Adipocyte (in vitro differentiated cells): ENCODE results near the gene FAM53A.
"Not testable (repeated sequence)": the region's sequence is repeated elsewhere in the genome, so short reads cannot be mapped to it uniquely, and the experiment has no call there.

Source experiments
- DNase-seq: peaks from one replicate; pipeline ENCODE4 v3.0.0-alpha.2; 2015; ENCODE audit warnings: low read depth
- H3K27me3 ChIP-seq: replicated peaks from 2 replicates; pipeline ENCODE4 v1.7.0; 2013; ENCODE audit warnings: mild to moderate bottlenecking, low read length, moderate library complexity; ENCODE audit not compliant: control insufficient read depth, insufficient read depth
- H3K36me3 ChIP-seq: 2 replicates; pipeline ENCODE4 v1.7.0; 2013; ENCODE audit warnings: low read length, mild to moderate bottlenecking, moderate library complexity; ENCODE audit not compliant: control insufficient read depth, insufficient read depth, severe bottlenecking
- H3K4me1 ChIP-seq: 2 replicates; pipeline ENCODE4 v1.7.0; 2013; ENCODE audit warnings: mild to moderate bottlenecking, low read length, moderate library complexity; ENCODE audit not compliant: control insufficient read depth, insufficient read depth
- H3K4me3 ChIP-seq: 2 replicates; pipeline ENCODE4 v1.7.0; 2013; ENCODE audit warnings: mild to moderate bottlenecking, low read length, moderate library complexity
- H3K9ac ChIP-seq: 2 replicates; pipeline ENCODE4 v1.7.0; 2013; ENCODE audit warnings: mild to moderate bottlenecking, low read length, moderate library complexity
- H3K9me3 ChIP-seq: 2 replicates; pipeline ENCODE4 v1.7.0; 2013; ENCODE audit warnings: mild to moderate bottlenecking, low read length, moderate library complexity; ENCODE audit not compliant: control insufficient read depth

FAM53A gene

GRCh38 chr4:1714303-1715001 is 30.3 kb upstream of the FAM53A start:
- H3K9ac ChIP-seq, result peak overlapping the region; percentile 22
- no peaks in the 10 kb centered on the region for H3K9me3 ChIP-seq
- H3K36me3 ChIP-seq, result peaks cover 15% of the 10 kb centered on the region
- H3K4me3 ChIP-seq, result no peak overlapping the region
- H3K4me1 ChIP-seq, result peaks cover 29% of the 10 kb centered on the region
- DNase-seq, result no peak
- no peaks in the 10 kb centered on the region for H3K27me3 ChIP-seq

- peaks cover 22% of the 10 kb centered on the region for H3K4me1 ChIP-seq
- no peaks in the 10 kb centered on the region for H3K9me3 ChIP-seq
- H3K9ac ChIP-seq, result peak overlapping the region; percentile 93
- DNase-seq, result no peak
- peaks cover 13% of the 10 kb centered on the region for H3K36me3 ChIP-seq
- peak overlapping the region; percentile 94 for H3K4me3 ChIP-seq
- H3K27me3 ChIP-seq, result no peaks in the 10 kb centered on the region
These were observed 29.1 kb upstream of the FAM53A start for GRCh38 chr4:1713003-1713851.

- peak; percentile 94 for DNase-seq
- H3K4me3 ChIP-seq, result peak within 1 kb of the TSS; percentile 94
- H3K9ac ChIP-seq, result peak within 1 kb of the TSS; percentile 93
- H3K27me3 ChIP-seq, result no peaks in the 10 kb centered on the region
- H3K9me3 ChIP-seq, result no peaks in the 10 kb centered on the region
- H3K36me3 ChIP-seq, result peaks cover 5% of the 10 kb centered on the region
- peaks cover 22% of the 10 kb centered on the region for H3K4me1 ChIP-seq
These were observed 28.3 kb upstream of the FAM53A start, which contains the start of gene SLBP for GRCh38 chr4:1712216-1713002. SLBP (minus strand) TSS chr4:1712319; CDS start chr4:1712188, 131 bp downstream.

- no peaks in the 10 kb centered on the region for H3K27me3 ChIP-seq
- H3K4me3 ChIP-seq, result peak overlapping the region; percentile 94
- H3K4me1 ChIP-seq, result peaks cover 22% of the 10 kb centered on the region
- H3K9me3 ChIP-seq, result no peaks in the 10 kb centered on the region
- H3K9ac ChIP-seq, result peak overlapping the region; percentile 93
- peaks cover 5% of the 10 kb centered on the region for H3K36me3 ChIP-seq
- DNase-seq, result peak; percentile 74
These were observed 27.6 kb upstream of the FAM53A start for GRCh38 chr4:1711571-1712215.

- Histone ChIP-seq H3K4me1 (peaks cover 22% of the 10 kb centered on the region), H3K9ac (peak overlapping the region; percentile 93), H3K36me3 (peaks cover 10% of the 10 kb centered on the region), H3K4me3 (peak overlapping the region; percentile 94), H3K27me3 (no peaks in the 10 kb centered on the region), H3K9me3 (no peaks in the 10 kb centered on the region)
- DNase-seq, result peak; percentile 34
These were observed 27.0 kb upstream of the FAM53A start for GRCh38 chr4:1711055-1711570.

GRCh38 chr4:1708581-1708980 is 24.5 kb upstream of the FAM53A start:
- no peaks in the 10 kb centered on the region for H3K9me3 ChIP-seq
- no peak overlapping the region for H3K4me3 ChIP-seq
- H3K9ac ChIP-seq, result no peak overlapping the region
- H3K27me3 ChIP-seq, result no peaks in the 10 kb centered on the region
- DNase-seq, result no peak
- peaks cover 22% of the 10 kb centered on the region for H3K4me1 ChIP-seq
- peaks cover 34% of the 10 kb centered on the region for H3K36me3 ChIP-seq

- Histone ChIP-seq H3K4me3 (no peak overlapping the region), H3K36me3 (peaks cover 51% of the 10 kb centered on the region), H3K4me1 (peaks cover 15% of the 10 kb centered on the region), H3K9ac (no peak overlapping the region), H3K9me3 (no peaks in the 10 kb centered on the region), H3K27me3 (no peaks in the 10 kb centered on the region)
- DNase-seq, result no peak
These were observed 22.2 kb upstream of the FAM53A start for GRCh38 chr4:1706358-1706757.

GRCh38 chr4:1705732-1706131 is 21.6 kb upstream of the FAM53A start:
- Histone ChIP-seq H3K27me3 (no peaks in the 10 kb centered on the region), H3K36me3 (peaks cover 54% of the 10 kb centered on the region), H3K4me3 (no peak overlapping the region), H3K4me1 (peaks cover 8% of the 10 kb centered on the region), H3K9ac (no peak overlapping the region), H3K9me3 (no peaks in the 10 kb centered on the region)
- DNase-seq, result no peak

- no peak overlapping the region for H3K4me3 ChIP-seq
- peaks cover 68% of the 10 kb centered on the region for H3K36me3 ChIP-seq
- DNase-seq, result no peak
- H3K9me3 ChIP-seq, result no peaks in the 10 kb centered on the region
- H3K27me3 ChIP-seq, result no peaks in the 10 kb centered on the region
- no peak overlapping the region for H3K9ac ChIP-seq
- no peaks in the 10 kb centered on the region for H3K4me1 ChIP-seq
These were observed 19.8 kb upstream of the FAM53A start for GRCh38 chr4:1703867-1704266.

- not testable (repeated sequence) for H3K9me3 ChIP-seq, H3K4me3 ChIP-seq, H3K9ac ChIP-seq, H3K27me3 ChIP-seq, DNase-seq, H3K4me1 ChIP-seq
- peaks cover 80% of the 10 kb centered on the region for H3K36me3 ChIP-seq
These were observed 17.6 kb upstream of the FAM53A start for GRCh38 chr4:1701671-1702070.
